B cell (primary cell): Measurements from ENCODE around the gene C1orf116. TPM values are rescaled to one million over a fixed set of nuclear protein-coding genes. Genes with fewer than 3 reads are reported as not detected.

Experiments
- ATAC-seq: fragments of 200-7000 bp; cut with Tn5 transposase; one replicate; pipeline ENCODE4 v1.10.0; 2021; ENCODE audit warnings: low read depth, mild to moderate bottlenecking, moderate number of reproducible peaks, moderate library complexity
- CTCF ChIA-PET: fragments of 350-600 bp; sonication (Branson Sonifier 250); formaldehyde crosslinking; loops from one replicate; lab custom pipeline; 2021; ENCODE audit warnings: antibody characterized with exemption, inconsistent platforms; lab: Charles Lee
- POLR2A ChIA-PET: fragments of 350-600 bp; sonication (Branson Sonifier 250); formaldehyde crosslinking; loops from one replicate; lab custom pipeline; 2021; ENCODE audit warnings: antibody characterized with exemption; lab: Charles Lee
- DNase-seq: peaks from one replicate; pipeline ENCODE4 v3.0.0; 2013
- H2AFZ ChIP-seq: 2 replicates; pipeline ENCODE4 v1.6.1; 2012; ENCODE audit warnings: mild to moderate bottlenecking, low read depth, low read length; ENCODE audit not compliant: insufficient read depth, poor library complexity, severe bottlenecking
- H3K27ac ChIP-seq, 2 donors: 1 replicate in 1 of 2; 2 replicates in 1 of 2; pipeline ENCODE4 v1.5.1; 2012 to 2013; ENCODE audit warnings: low read length in 2 of 2, mild to moderate bottlenecking in 2 of 2, moderate library complexity in 1 of 2
- H3K27me3 ChIP-seq, 4 experiments: fragments of 200-600 bp in 1 of 4; sonication (generic) in 1 of 4; replicated peaks in 1 of 4; 1 replicate in 2 of 4; 2 replicates in 2 of 4; pipeline versions ENCODE4 v1.6.1 to v1.7.0; 2013 to 2016; ENCODE audit warnings: low read length in 3 of 4, mild to moderate bottlenecking in 2 of 4, mixed read lengths in 1 of 4, moderate library complexity in 1 of 4; ENCODE audit not compliant: insufficient read depth in 4 of 4, control insufficient read depth in 3 of 4; ENCODE audit errors: control extremely low read depth in 1 of 4
- H3K36me3 ChIP-seq, 2 experiments: replicated peaks in 1 of 2; 1 replicate in 1 of 2; 2 replicates in 1 of 2; pipeline versions ENCODE4 v1.6.1 to v1.7.1; 2013; ENCODE audit warnings: low read length in 1 of 2; ENCODE audit not compliant: insufficient read depth in 2 of 2, control insufficient read depth in 1 of 2; ENCODE audit errors: control extremely low read depth in 1 of 2, extremely low read depth in 1 of 2
- H3K4me1 ChIP-seq, 2 donors: fragments of 200-600 bp in 1 of 2; sonication (generic) in 1 of 2; 1 replicate in 1 of 2; 2 replicates in 1 of 2; pipeline versions ENCODE4 v1.5.1 to v1.6.1; 2013 to 2017; ENCODE audit warnings: low read length in 2 of 2; ENCODE audit not compliant: control insufficient read depth in 2 of 2, insufficient read depth in 2 of 2
- H3K4me2 ChIP-seq: replicated peaks from 2 replicates; pipeline ENCODE3; 2012; ENCODE audit warnings: mild to moderate bottlenecking, low read depth, low read length; ENCODE audit not compliant: poor library complexity, severe bottlenecking
- H3K4me3 ChIP-seq, 5 experiments: fragments of 200-600 bp in 1 of 5; sonication (generic) in 1 of 5; 1 replicate in 3 of 5; 2 replicates in 2 of 5; pipeline versions ENCODE4 v1.5.1 to v1.7.0; 2011 to 2016; ENCODE audit warnings: low read length in 4 of 5, mild to moderate bottlenecking in 4 of 5, low read depth in 2 of 5, control low read depth in 1 of 5, moderate library complexity in 1 of 5; ENCODE audit not compliant: insufficient read depth in 1 of 5; ENCODE audit errors: control extremely low read depth in 1 of 5, extremely low read depth in 1 of 5
- H3K79me2 ChIP-seq: fragments of 200-600 bp; sonication (generic); one replicate; pipeline ENCODE4 v1.6.0; 2016; ENCODE audit warnings: low read length; ENCODE audit not compliant: control insufficient read depth, insufficient read depth
- H3K9ac ChIP-seq: fragments of 200-600 bp; sonication (generic); 2 replicates; pipeline ENCODE4 v1.6.1; 2017; ENCODE audit warnings: mild to moderate bottlenecking, low read length, moderate library complexity
- H3K9me3 ChIP-seq, 3 donors: one replicate each; pipeline versions ENCODE4 v1.6.1 to v1.7.1; 2013; ENCODE audit warnings: low read length in 2 of 3; ENCODE audit not compliant: control insufficient read depth in 2 of 3, insufficient read depth in 1 of 3; ENCODE audit errors: control extremely low read depth in 1 of 3
- H4K20me1 ChIP-seq: 2 replicates; pipeline ENCODE4 v1.6.0; 2012; ENCODE audit warnings: mild to moderate bottlenecking, low read length; ENCODE audit not compliant: insufficient read depth, control insufficient read depth, poor library complexity, severe bottlenecking
- H3K27ac Mint-ChIP-seq: one replicate; pipeline ENCODE4 v1.8.0; 2021; ENCODE audit warnings: mixed read lengths
- H3K27me3 Mint-ChIP-seq: one replicate; pipeline ENCODE4 v1.8.0; 2021; ENCODE audit warnings: mixed read lengths
- H3K4me1 Mint-ChIP-seq: one replicate; pipeline ENCODE4 v1.8.0; 2021; ENCODE audit warnings: mixed read lengths
- H3K4me3 Mint-ChIP-seq: one replicate; pipeline ENCODE4 v1.8.0; 2021; ENCODE audit warnings: mixed read lengths
- H3K9me3 Mint-ChIP-seq: one replicate; pipeline ENCODE4 v1.8.0; 2022; ENCODE audit warnings: mixed read lengths; ENCODE audit not compliant: insufficient read depth
- EZH2 ChIP-seq: IDR thresholded peaks from 2 replicates; pipeline ENCODE4 v1.6.1; 2012; ENCODE audit warnings: borderline replicate concordance, low read depth, mild to moderate bottlenecking, moderate library complexity, low read length; ENCODE audit not compliant: insufficient read depth, poor library complexity, severe bottlenecking
- WGBS: methylation state at CpG from one replicate; pipeline ENCODE4 v1.1.5; 2013; ENCODE audit warnings: missing lambda C conversion rate; ENCODE audit not compliant: insufficient coverage; 5-methylcytosine and 5-hydroxymethylcytosine counted together
- intact Hi-C: fragments of 100-400 bp; cut with micrococcal nuclease; formaldehyde crosslinking; loops from one replicate; pipeline ENCODE4 v1.10.0; 2022
- polyA plus RNA-seq: library from polyadenylated mRNA; depleted of rRNA; stranded (reverse); fragments of >200 nt; gene quantifications from 2 replicates; pipeline ENCODE4 v1.2.3, GENCODE V29; 2012
- total RNA-seq, 2 donors: library from RNA; stranded (reverse); fragments of 120-200 nt in 1 of 2; gene quantifications; 1 replicate in 1 of 2; 2 replicates in 1 of 2; pipeline versions ENCODE4 v1.2.3 to v1.2.4, GENCODE V29; 2013 to 2022
- TF ChIP-seq, protein P1 (sequence below): fragments of 200-600 bp; IDR thresholded peaks from one replicate; pipeline ENCODE4 v1.8.0; 2022; ENCODE audit warnings: antibody characterized with exemption, mild to moderate bottlenecking

The C1orf116 gene
- total and polyA plus RNA-seq, 2 donors (not counting 1 experiment from before 2014, with no cell fraction given): 0.09 TPM; not detected in 1

DNA sequence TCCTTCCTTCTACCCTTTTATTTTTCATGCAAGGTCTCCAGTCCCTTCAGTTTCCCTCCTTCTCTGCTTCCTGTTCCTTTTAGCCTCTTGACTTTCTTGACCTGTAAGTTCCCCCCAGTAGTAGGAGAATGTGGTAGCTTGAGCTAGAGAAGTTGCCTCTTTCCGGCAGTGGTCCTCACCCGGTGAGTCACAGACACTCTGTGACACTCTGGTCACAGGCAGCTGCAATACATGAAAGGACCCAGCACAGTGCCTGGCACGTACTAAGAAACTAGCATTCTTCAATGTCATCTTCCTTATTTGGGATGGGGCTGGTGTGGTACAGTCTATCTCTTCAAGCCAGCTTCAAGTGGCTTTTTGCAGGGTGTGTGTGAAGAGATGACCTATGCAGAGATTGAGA, 36.5 kb upstream of the C1orf116 start:
- intact Hi-C loops: no loop called here

DNA sequence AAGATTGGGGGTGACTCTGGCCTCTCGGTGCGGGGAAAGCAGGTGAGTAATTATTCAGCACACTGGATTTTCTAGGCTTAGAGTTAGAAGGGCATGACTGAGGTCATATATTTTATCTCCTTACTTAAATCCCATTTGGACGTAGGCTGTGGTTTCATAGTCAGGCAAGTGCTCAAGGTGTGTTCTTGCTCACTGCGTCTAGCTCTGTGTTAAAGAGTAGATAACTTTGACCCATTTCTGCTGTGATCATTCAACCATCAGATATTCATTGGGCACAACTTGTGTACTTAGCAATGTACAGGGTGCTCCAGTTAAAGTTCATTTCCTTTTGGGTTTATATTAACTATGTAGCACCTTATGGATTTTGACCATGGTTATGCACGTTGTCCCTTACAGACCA, 35.1 kb upstream of the C1orf116 start:
- ATAC-seq (no peak), DNase-seq (no peak)
- WGBS: no CpG with 5 or more reads among the region's 5 CpGs
- peaks cover 16 to 62% of the 10 kb centered on the region in 2 experiments for H3K36me3 ChIP-seq
- H4K20me1 ChIP-seq: no peaks in the 10 kb centered on the region
- H3K27ac ChIP-seq: no peak overlapping the region
- Mint-ChIP-seq H3K27ac (no peak overlapping the region), H3K27me3 (no peaks in the 10 kb centered on the region), H3K9me3 (no peaks in the 10 kb centered on the region), H3K4me1 (peaks cover 22% of the 10 kb centered on the region), H3K4me3 (no peak overlapping the region)
- H3K27me3 ChIP-seq: no peaks in the 10 kb centered on the region
- peaks cover 20 to 23% of the 10 kb centered on the region in 2 donors for H3K4me1 ChIP-seq
- intact Hi-C loops: no loop called here
- CTCF ChIA-PET: interaction anchor here (3.3 kb wide), 1 partner anchor 12 kb away, joined by 9 read pairs; no protein-coding TSS in a partner anchor
- H3K4me3 ChIP-seq: no peak overlapping the region
- POLR2A ChIA-PET: no interaction called here
- H3K79me2 ChIP-seq: no peaks in the 10 kb centered on the region
- no peak overlapping the region for H2AFZ ChIP-seq
- peaks cover 0 to 7% (median 0%) of the 10 kb centered on the region in 3 donors for H3K9me3 ChIP-seq
- H3K9ac ChIP-seq: no peak overlapping the region
- TF ChIP-seq EZH2: no peak
- TF ChIP-seq, protein P1, sequence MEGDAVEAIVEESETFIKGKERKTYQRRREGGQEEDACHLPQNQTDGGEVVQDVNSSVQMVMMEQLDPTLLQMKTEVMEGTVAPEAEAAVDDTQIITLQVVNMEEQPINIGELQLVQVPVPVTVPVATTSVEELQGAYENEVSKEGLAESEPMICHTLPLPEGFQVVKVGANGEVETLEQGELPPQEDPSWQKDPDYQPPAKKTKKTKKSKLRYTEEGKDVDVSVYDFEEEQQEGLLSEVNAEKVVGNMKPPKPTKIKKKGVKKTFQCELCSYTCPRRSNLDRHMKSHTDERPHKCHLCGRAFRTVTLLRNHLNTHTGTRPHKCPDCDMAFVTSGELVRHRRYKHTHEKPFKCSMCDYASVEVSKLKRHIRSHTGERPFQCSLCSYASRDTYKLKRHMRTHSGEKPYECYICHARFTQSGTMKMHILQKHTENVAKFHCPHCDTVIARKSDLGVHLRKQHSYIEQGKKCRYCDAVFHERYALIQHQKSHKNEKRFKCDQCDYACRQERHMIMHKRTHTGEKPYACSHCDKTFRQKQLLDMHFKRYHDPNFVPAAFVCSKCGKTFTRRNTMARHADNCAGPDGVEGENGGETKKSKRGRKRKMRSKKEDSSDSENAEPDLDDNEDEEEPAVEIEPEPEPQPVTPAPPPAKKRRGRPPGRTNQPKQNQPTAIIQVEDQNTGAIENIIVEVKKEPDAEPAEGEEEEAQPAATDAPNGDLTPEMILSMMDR: no peak
- H3K4me2 ChIP-seq: no peak overlapping the region

More for the DNA sequence above, 36.5 kb upstream of the C1orf116 start:
- H3K27ac Mint-ChIP-seq: no peak overlapping the region
- Histone ChIP-seq H3K4me3 (no peak overlapping the region), H3K27me3 (no peaks in the 10 kb centered on the region), H2AFZ (no peak overlapping the region), H3K79me2 (no peaks in the 10 kb centered on the region), H3K4me1 (peaks cover 20 to 23% of the 10 kb centered on the region in 2 donors), H3K9ac (no peak overlapping the region), H4K20me1 (no peaks in the 10 kb centered on the region), H3K36me3 (peaks cover 12 to 51% of the 10 kb centered on the region in 2 experiments), H3K4me2 (no peak overlapping the region), H3K9me3 (peaks cover 0 to 7% (median 0%) of the 10 kb centered on the region in 3 donors), H3K27ac (no peak overlapping the region)
- ATAC-seq (no peak), DNase-seq (no peak)
- no peak overlapping the region for H3K4me3 Mint-ChIP-seq
- POLR2A ChIA-PET: interaction anchor here (0.5 kb wide), 1 partner anchor 155 kb away, joined by 3 read pairs; no protein-coding TSS in a partner anchor
- no peak for TF ChIP-seq EZH2
- TF ChIP-seq, protein P1: no peak
- H3K27me3 Mint-ChIP-seq: no peaks in the 10 kb centered on the region
- H3K4me1 Mint-ChIP-seq: peaks cover 22% of the 10 kb centered on the region
- CTCF ChIA-PET: interaction anchor here (0.6 to 3.3 kb wide), 4 partner anchors 10 to 1266 kb away, joined by 3 to 9 read pairs (median 3); partner anchors contain the start of gene CR1
- no peaks in the 10 kb centered on the region for H3K9me3 Mint-ChIP-seq
- 93% methylated on average over 2 of the region's 3 CpGs for WGBS
